K562 (cell line): ENCODE data around the gene SLC2A9. TPM values are rescaled to one million over a fixed set of nuclear protein-coding genes. Genes with fewer than 3 reads are reported as not detected.

ENCODE experiments used
- ATAC-seq: fragments of 200-7000 bp; cut with Tn5 transposase; 3 replicates; pipeline ENCODE4 v1.9.1; 2020; ENCODE audit warnings: moderate library complexity
- BruUV-seq: library from RNA; stranded (reverse); fragments of 400-500 nt; replicated peaks from 2 replicates; lab custom pipeline; 2021; lab: Mats Ljungman, UMichigan
- CTCF ChIA-PET: fragments of 300-600 bp; formaldehyde crosslinking; extraction: SDS; loops from one replicate; lab custom pipeline; 2021; ENCODE audit warnings: low intra/inter-chr PET ratio; lab: Yijun Ruan, JAX
- POLR2A ChIA-PET: fragments of 300-600, 350-650 bp; sonication (Branson Sonifier 250); formaldehyde crosslinking; extraction: SDS; loops from one replicate; lab custom pipeline; 2021; ENCODE audit warnings: antibody characterized with exemption, inconsistent platforms; lab: Yijun Ruan, JAX
- DNase-seq, 4 experiments: peaks; one replicate each; pipeline versions ENCODE4 v3.0.0 to v3.0.0-alpha.2; 2011 to 2018; ENCODE audit warnings: low spot score in 3 of 4, mixed read lengths in 3 of 4; ENCODE audit errors: extremely low read depth in 1 of 4
- FAIRE-seq: peaks from 2 replicates; lab custom pipeline; 2011; peaks lifted over from hg19 to GRCh38; lab: Jason Lieb, UNC
- H2AFZ ChIP-seq: 2 replicates; pipeline ENCODE4 v1.6.0; 2011; ENCODE audit warnings: low read depth, low read length, control low read depth, inconsistent platforms
- H3K27ac ChIP-seq: fragments of 200-600 bp; 3 replicates; pipeline ENCODE4 v1.8.0; 2011; ENCODE audit warnings: low read depth, mild to moderate bottlenecking, control low read depth, inconsistent platforms, low read length, moderate library complexity, mixed read lengths; ENCODE audit errors: extremely low read depth
- H3K27me3 ChIP-seq, 2 experiments: fragments of 300-600 bp in 1 of 2; 2 replicates in 1 of 2; 3 replicates in 1 of 2; pipeline versions ENCODE4 v1.6.0 to v1.8.0; 2011; ENCODE audit warnings: inconsistent platforms in 2 of 2, low read length in 2 of 2, mild to moderate bottlenecking in 1 of 2, mixed read lengths in 1 of 2, moderate library complexity in 1 of 2; ENCODE audit not compliant: control insufficient read depth in 2 of 2, insufficient read depth in 2 of 2
- H3K36me3 ChIP-seq: fragments of 300-600 bp; 3 replicates; pipeline ENCODE4 v1.8.0; 2011; ENCODE audit warnings: mild to moderate bottlenecking, low read length, inconsistent platforms; ENCODE audit not compliant: control insufficient read depth, insufficient read depth
- H3K4me1 ChIP-seq, 2 experiments: fragments of 200-600 bp in 1 of 2; replicated peaks in 1 of 2; 2 replicates in 1 of 2; 3 replicates in 1 of 2; pipeline versions ENCODE4 v1.5.1 to v1.8.0; 2011; ENCODE audit warnings: inconsistent platforms in 2 of 2, low read length in 2 of 2, mild to moderate bottlenecking in 1 of 2, mixed read lengths in 1 of 2, moderate library complexity in 1 of 2; ENCODE audit not compliant: control insufficient read depth in 2 of 2, insufficient read depth in 2 of 2
- H3K4me2 ChIP-seq: 2 replicates; pipeline ENCODE4 v1.6.1; 2011; ENCODE audit warnings: low read length, control low read depth, inconsistent platforms, mixed read lengths; ENCODE audit not compliant: insufficient read depth
- H3K4me3 ChIP-seq: fragments of 200-600 bp; sonication (generic), shearing (Covaris generic); 2 replicates; pipeline ENCODE4 v1.5.1; 2016; ENCODE audit warnings: control low read depth, inconsistent platforms
- H3K79me2 ChIP-seq: fragments of 200-600 bp; 3 replicates; pipeline ENCODE4 v1.8.0; 2011; ENCODE audit warnings: low read length, inconsistent platforms; ENCODE audit not compliant: control insufficient read depth, insufficient read depth
- H3K9ac ChIP-seq, 2 experiments: 2 replicates each; pipeline versions ENCODE4 v1.6.0 to v1.6.1; 2011; ENCODE audit warnings: low read depth in 2 of 2, low read length in 2 of 2, control low read depth in 1 of 2, inconsistent platforms in 1 of 2, mild to moderate bottlenecking in 1 of 2, mixed read lengths in 1 of 2; ENCODE audit not compliant: insufficient read depth in 1 of 2
- H3K9me1 ChIP-seq: one replicate; pipeline ENCODE4 v1.6.0; 2011; ENCODE audit warnings: inconsistent platforms, mild to moderate bottlenecking, low read length, moderate library complexity; ENCODE audit not compliant: control insufficient read depth, insufficient read depth
- H3K9me3 ChIP-seq: replicated peaks from 2 replicates; pipeline ENCODE4 v1.5.1; 2011; ENCODE audit warnings: low read depth, low read length, inconsistent platforms; ENCODE audit not compliant: control insufficient read depth, insufficient read depth
- H4K20me1 ChIP-seq: replicated peaks from 2 replicates; pipeline ENCODE4 v1.6.1; 2011; ENCODE audit warnings: low read length, inconsistent platforms, mixed read lengths; ENCODE audit not compliant: control insufficient read depth, insufficient read depth
- DLX4 ChIP-seq: fragments of 250-450 bp; sonication (Bioruptor Pico); IDR thresholded peaks from 2 replicates; pipeline ENCODE4 v1.6.1; 2021; ENCODE audit warnings: mild to moderate bottlenecking
- FOXO4 ChIP-seq: fragments of 450-650 bp; formaldehyde crosslinking; IDR thresholded peaks from 2 replicates; pipeline ENCODE4 v1.4.0; 2020; ENCODE audit warnings: mild to moderate bottlenecking, moderate library complexity
- HOXB6 ChIP-seq: fragments of 250-450 bp; sonication (Bioruptor Pico); IDR thresholded peaks from 2 replicates; pipeline ENCODE4 v1.5.1; 2022; ENCODE audit warnings: mild to moderate bottlenecking, borderline replicate concordance
- MCM5 ChIP-seq: fragments of 450-650 bp; IDR thresholded peaks from 2 replicates; pipeline ENCODE4 v1.6.1; 2016; ENCODE audit warnings: low read depth
- RB1 ChIP-seq: fragments of 450-650 bp; IDR thresholded peaks from 2 replicates; pipeline ENCODE4 v1.6.1; 2017; ENCODE audit warnings: low read depth, mild to moderate bottlenecking
- SIN3A ChIP-seq, 2 experiments: fragments of 150-350 bp in 1 of 2; IDR thresholded peaks; 2 replicates each; pipeline ENCODE4 v1.6.1; 2011 to 2016; ENCODE audit warnings: borderline replicate concordance in 2 of 2, low read depth in 2 of 2, low read length in 2 of 2, mild to moderate bottlenecking in 2 of 2, moderate library complexity in 2 of 2; ENCODE audit not compliant: control insufficient read depth in 1 of 2
- SMAD4 ChIP-seq: fragments of 250-450 bp; sonication (Bioruptor Pico); conservative IDR thresholded peaks from 2 replicates; pipeline ENCODE4 v1.8.0; 2021; ENCODE audit warnings: inconsistent platforms, mild to moderate bottlenecking, moderate library complexity
- YBX1 ChIP-seq: fragments of 450-650 bp; IDR thresholded peaks from 2 replicates; pipeline ENCODE4 v1.7.1; 2016; ENCODE audit warnings: mild to moderate bottlenecking
- ZKSCAN3 ChIP-seq: fragments of 250-450 bp; sonication (Bioruptor Pico); IDR thresholded peaks from 2 replicates; pipeline ENCODE4 v1.4.0; 2020
- ZNF444 ChIP-seq: fragments of 250-450 bp; sonication (Bioruptor Pico); IDR thresholded peaks from 2 replicates; pipeline ENCODE4 v1.4.0; 2020; ENCODE audit warnings: mild to moderate bottlenecking, moderate library complexity
- WGBS: fragments of 100-300 bp; shearing (Covaris generic); methylation state at CpG from one replicate; pipeline ENCODE4 v1.1.6; 2016; ENCODE audit warnings: low coverage, mixed read lengths; ENCODE audit not compliant: insufficient coverage; ENCODE audit errors: missing lambda C conversion rate; 5-methylcytosine and 5-hydroxymethylcytosine counted together
- in situ Hi-C: fragments of 300-500 bp; cut with MboI; formaldehyde crosslinking; loops from 4 replicates; pipeline ENCODE4 v1.15.0; 2018; ENCODE audit warnings: inconsistent platforms, mixed read lengths
- intact Hi-C: fragments of 100-400 bp; cut with micrococcal nuclease; formaldehyde crosslinking; loops from 2 replicates; pipeline ENCODE4 v1.14.2; 2022
- polyA plus RNA-seq, 8 experiments: library from polyadenylated mRNA; depleted of rRNA in 4 of 8; stranded (reverse) in 5 of 8; unstranded in 3 of 8; fragments of >200 nt; fragmentation: Nextera tagmentation in 2 of 8; fragmentation: Illumina TruSeq in 1 of 8; extraction: Ambion mirVana in 2 of 8; extraction: Trizol in 1 of 8; gene quantifications; 2 replicates each; pipeline versions ENCODE4 v1.2.1 to v1.2.3, GENCODE V29; 2011 to 2014; ENCODE audit warnings: inconsistent platforms in 1 of 8, missing spikeins in 1 of 8
- total RNA-seq, 7 experiments: library from RNA; depleted of rRNA in 6 of 7; stranded (reverse); fragments of >200 nt in 6 of 7; fragmentation: Illumina TruSeq in 2 of 7; extraction: Trizol in 2 of 7; gene quantifications; 2 replicates each; pipeline versions ENCODE4 v1.2.1 to v1.2.3, GENCODE V29; 2011 to 2021; ENCODE audit warnings: low replicate concordance in 1 of 7

SLC2A9 gene
- total and polyA plus RNA-seq, 9 of the 15 experiments (the other 6 are each of a cell fraction or from before 2014, with no cell fraction given) = 0.15 to 1.9 (median 0.76) TPM

- H3K27me3 ChIP-seq = no peaks in the 10 kb centered on the region
- no peak overlapping the region for H3K27ac ChIP-seq
- in situ Hi-C loops = no loop called here
- FAIRE-seq (no peak), DNase-seq (no peak), ATAC-seq (no peak)
- no peak overlapping the region for H3K4me2 ChIP-seq
- no peaks in the 10 kb centered on the region for H3K4me1 ChIP-seq
- no peaks in the 10 kb centered on the region for H3K9me3 ChIP-seq
- H4K20me1 ChIP-seq = no peaks in the 10 kb centered on the region
- H3K9ac ChIP-seq = no peak overlapping the region
- no peaks in the 10 kb centered on the region for H3K79me2 ChIP-seq
- POLR2A ChIA-PET = interaction anchor here (1.4 kb wide), 1 partner anchor 13 kb away, joined by 4 read pairs; no protein-coding TSS in a partner anchor
- no peaks in the 10 kb centered on the region for H3K36me3 ChIP-seq
- no peak overlapping the region for H2AFZ ChIP-seq
- CTCF ChIA-PET = no interaction called here
- TF ChIP-seq ZKSCAN3 (CRISPR knock-in tag) (no peak), RB1 (no peak), SMAD4 (CRISPR knock-in tag) (no peak), HOXB6 (CRISPR knock-in tag) (no peak), ZNF444 (CRISPR knock-in tag) (no peak), MCM5 (no peak), DLX4 (CRISPR knock-in tag) (no peak), FOXO4 (CRISPR knock-in tag) (no peak), YBX1 (no peak), SIN3A (IDR thresholded peaks at IDR 0.05; ENCODE audit: borderline replicate concordance in 2 of 2, control insufficient read depth in 1 of 2, low read depth in 2 of 2, low read length in 2 of 2) (no peak)
- TF ChIP-seq, all 486 proteins: peak for 0
- BruUV-seq = no TSS peak
- intact Hi-C loops = no loop called here
- 0% methylated on average over 3 of the region's 3 CpGs for WGBS
- H3K4me3 ChIP-seq = no peak overlapping the region
- H3K9me1 ChIP-seq = no peaks in the 10 kb centered on the region
Observed at GRCh38 chr4:9877123-9877522, 144.2 kb downstream of the SLC2A9 start.
